GM23338 (cell line): ENCODE results near the gene PDE5A. TPM values are rescaled to one million over a fixed set of nuclear protein-coding genes. Genes with fewer than 3 reads are reported as not detected.

ENCODE experiments used
- ATAC-seq: fragments of 200-7000 bp; cut with Tn5 transposase; 3 replicates; pipeline ENCODE4 v1.9.1; 2020
- DNase-seq: peaks from one replicate; pipeline ENCODE4 v3.0.0-alpha.2; 2015; ENCODE audit warnings: low spot score
- H2AFZ ChIP-seq: fragments of 200-600 bp; sonication (generic); 2 replicates; pipeline ENCODE4 v1.8.0; 2016; ENCODE audit warnings: antibody characterized with exemption, mild to moderate bottlenecking, moderate library complexity
- H3F3A ChIP-seq: fragments of 200-600 bp; sonication (generic); replicated peaks from 2 replicates; pipeline ENCODE4 v1.8.0; 2017; ENCODE audit warnings: antibody characterized with exemption, mixed run types, low read depth
- H3K27ac ChIP-seq: fragments of 200-600 bp; sonication (generic); 2 replicates; pipeline ENCODE4 v1.6.1; 2016; ENCODE audit warnings: low read depth
- H3K27me3 ChIP-seq: fragments of 200-600 bp; sonication (generic); 2 replicates; pipeline ENCODE4 v1.8.0; 2016; ENCODE audit warnings: mild to moderate bottlenecking, mixed run types, moderate library complexity; ENCODE audit not compliant: insufficient read depth
- H3K36me3 ChIP-seq: fragments of 200-600 bp; sonication (generic); 2 replicates; pipeline ENCODE4 v1.8.0; 2016; ENCODE audit warnings: mild to moderate bottlenecking; ENCODE audit not compliant: insufficient read depth
- H3K4me1 ChIP-seq: fragments of 200-600 bp; sonication (generic); 2 replicates; pipeline ENCODE4 v1.8.0; 2016; ENCODE audit warnings: mild to moderate bottlenecking, moderate library complexity; ENCODE audit not compliant: insufficient read depth
- H3K4me2 ChIP-seq: fragments of 200-600 bp; sonication (generic); 2 replicates; pipeline ENCODE4 v1.7.1; 2017; ENCODE audit warnings: mixed run types
- H3K4me3 ChIP-seq: fragments of 200-600 bp; sonication (generic); 2 replicates; pipeline ENCODE4 v1.6.1; 2016; ENCODE audit warnings: mixed run types
- H3K79me2 ChIP-seq: fragments of 200-600 bp; sonication (generic); replicated peaks from 2 replicates; pipeline ENCODE4 v1.8.0; 2017; ENCODE audit warnings: mild to moderate bottlenecking; ENCODE audit not compliant: insufficient read depth
- H3K9me2 ChIP-seq: fragments of 200-600 bp; sonication (generic); 2 replicates; pipeline ENCODE4 v1.8.0; 2017; ENCODE audit not compliant: insufficient read depth
- H4K20me1 ChIP-seq: fragments of 200-600 bp; sonication (generic); replicated peaks from 2 replicates; pipeline ENCODE4 v1.8.0; 2017; ENCODE audit warnings: mild to moderate bottlenecking; ENCODE audit not compliant: insufficient read depth
- H3K27ac Mint-ChIP-seq: 2 replicates; pipeline ENCODE4 v1.8.0; 2020; ENCODE audit warnings: inconsistent platforms, mild to moderate bottlenecking, moderate library complexity, mixed read lengths
- H3K27me3 Mint-ChIP-seq: 3 replicates; pipeline ENCODE4 v1.8.0; 2022; ENCODE audit warnings: low read depth, mild to moderate bottlenecking, moderate library complexity, mixed read lengths, inconsistent platforms; ENCODE audit not compliant: insufficient read depth, poor library complexity
- H3K36me3 Mint-ChIP-seq: 3 replicates; pipeline ENCODE4 v1.8.0; 2021; ENCODE audit warnings: low read depth, mild to moderate bottlenecking, inconsistent platforms, moderate library complexity, mixed read lengths
- H3K4me1 Mint-ChIP-seq: 3 replicates; pipeline ENCODE4 v1.8.0; 2020; ENCODE audit warnings: mild to moderate bottlenecking, inconsistent platforms, mixed read lengths
- H3K4me3 Mint-ChIP-seq: 3 replicates; pipeline ENCODE4 v1.8.0; 2021; ENCODE audit warnings: moderate library complexity, mild to moderate bottlenecking, inconsistent platforms, mixed read lengths
- H3K9me3 Mint-ChIP-seq: 3 replicates; pipeline ENCODE4 v1.8.0; 2020; ENCODE audit warnings: moderate library complexity, mild to moderate bottlenecking, inconsistent platforms, mixed read lengths
- CREB1 ChIP-seq: fragments of 250-450 bp; sonication (Bioruptor Pico); IDR thresholded peaks from 2 replicates; pipeline ENCODE4 v1.5.0; 2020; ENCODE audit warnings: low read depth, mild to moderate bottlenecking, moderate library complexity
- CTCF ChIP-seq, 2 experiments: fragments of 200-600 bp in 1 of 2; sonication (generic) in 1 of 2; conservative IDR thresholded peaks; 2 replicates each; pipeline versions ENCODE4 v1.5.1 to v1.6.1; 2016 to 2017; ENCODE audit warnings: antibody characterized with exemption in 2 of 2, low read depth in 2 of 2, mild to moderate bottlenecking in 2 of 2, moderate library complexity in 1 of 2
- ETS1 ChIP-seq: IDR thresholded peaks from 2 replicates; pipeline ENCODE4 v1.6.1; 2016; ENCODE audit warnings: antibody characterized with exemption
- EZH2 ChIP-seq: fragments of 200-600 bp; sonication (generic); IDR thresholded peaks from one replicate; pipeline ENCODE4 v1.8.0; 2017; ENCODE audit warnings: antibody characterized with exemption, mild to moderate bottlenecking, low read depth; ENCODE audit not compliant: unreplicated experiment
- JUNB ChIP-seq: IDR thresholded peaks from one replicate; pipeline ENCODE4 v1.6.1; 2016; ENCODE audit warnings: antibody characterized with exemption; ENCODE audit not compliant: unreplicated experiment
- NANOG ChIP-seq: IDR thresholded peaks from 2 replicates; pipeline ENCODE4 v1.6.1; 2016; ENCODE audit warnings: antibody characterized with exemption, borderline replicate concordance
- POLR2AphosphoS5 ChIP-seq: IDR thresholded peaks from 2 replicates; pipeline ENCODE4 v1.6.1; 2016; ENCODE audit warnings: antibody characterized with exemption, low read depth
- STAT1 ChIP-seq: IDR thresholded peaks from one replicate; pipeline ENCODE4 v1.6.1; 2016; ENCODE audit warnings: antibody characterized with exemption; ENCODE audit not compliant: unreplicated experiment
- ZNF114 ChIP-seq: fragments of 250-450 bp; sonication (Bioruptor Pico); IDR thresholded peaks from 2 replicates; pipeline ENCODE4 v1.5.0; 2020; ENCODE audit warnings: mild to moderate bottlenecking, moderate library complexity
- ZNF331 ChIP-seq: fragments of 250-450 bp; sonication (Bioruptor Pico); IDR thresholded peaks from 2 replicates; pipeline ENCODE4 v1.5.0; 2020; ENCODE audit warnings: low read depth, mild to moderate bottlenecking, moderate library complexity
- polyA plus RNA-seq: library from polyadenylated mRNA; unstranded; fragments of >200 nt; fragmentation: Nextera tagmentation; extraction: Ambion mirVana; gene quantifications from 2 replicates; pipeline ENCODE4 v1.2.1, GENCODE V29; 2016
- total RNA-seq: library from RNA; depleted of rRNA; stranded (reverse); fragments of >200 nt; shearing (Covaris generic); gene quantifications from 2 replicates; pipeline ENCODE4 v1.2.3, GENCODE V29; 2014

The PDE5A gene
- total and polyA plus RNA-seq, 2 experiments from 2014 or later, result 15.0 to 22.6 TPM

GRCh38 chr4:119518915-119519410 lies 109.6 kb downstream of the PDE5A start:
- Histone ChIP-seq H3K4me1 (peaks cover 21% of the 10 kb centered on the region; the same call in 1 of the 2 replicates), H4K20me1 (no peaks in the 10 kb centered on the region), H3K4me2 (no peak overlapping the region), H3K9me2 (no peaks in the 10 kb centered on the region), H3K27ac (peak overlapping the region; percentile 28; the same call in 1 of the 2 replicates), H3K27me3 (no peaks in the 10 kb centered on the region), H3K4me3 (no peak overlapping the region), H3K36me3 (0 out of 2 replicates have a peak, but pooled peaks cover 2% of the 10 kb centered on the region), H3K79me2 (no peaks in the 10 kb centered on the region), H2AFZ (no peak overlapping the region), H3F3A (no peaks in the 10 kb centered on the region)
- Mint-ChIP-seq H3K4me1 (peaks cover 20% of the 10 kb centered on the region), H3K9me3 (no peaks in the 10 kb centered on the region), H3K36me3 (peaks cover 8% of the 10 kb centered on the region; the same call in 2 of the 3 replicates), H3K27ac (peak overlapping the region; percentile 84), H3K27me3 (no peaks in the 10 kb centered on the region), H3K4me3 (no peak overlapping the region)
- no peak for TF ChIP-seq JUNB
- no peak for TF ChIP-seq CREB1 (CRISPR knock-in tag)
- TF ChIP-seq ETS1, result no peak
- no peak for TF ChIP-seq POLR2AphosphoS5
- TF ChIP-seq STAT1, result no peak
- no peak for TF ChIP-seq NANOG
- TF ChIP-seq CTCF (conservative IDR thresholded peaks at IDR 0.05; ENCODE audit: low read depth in 2 of 2), result no peak
- no peak for TF ChIP-seq ZNF331
- no peak for TF ChIP-seq ZNF114 (CRISPR knock-in tag)
- ATAC-seq (peak; percentile 69), DNase-seq (peak; percentile 16)

- DNase-seq (peak; percentile 15), ATAC-seq (no peak)
- H3K4me2 ChIP-seq, result no peak overlapping the region
- Mint-ChIP-seq H3K4me1 (peaks cover 20% of the 10 kb centered on the region), H3K27ac (peak overlapping the region; percentile 33; the same call in 1 of the 2 replicates), H3K36me3 (peaks cover 11% of the 10 kb centered on the region; the same call in 2 of the 3 replicates), H3K27me3 (no peaks in the 10 kb centered on the region), H3K4me3 (no peak overlapping the region), H3K9me3 (no peaks in the 10 kb centered on the region)
- H2AFZ ChIP-seq, result no peak overlapping the region
- H3K79me2 ChIP-seq, result no peaks in the 10 kb centered on the region
- H3K27me3 ChIP-seq, result no peaks in the 10 kb centered on the region
- H3K9me2 ChIP-seq, result no peaks in the 10 kb centered on the region
- no peaks in the 10 kb centered on the region for H3F3A ChIP-seq
- H3K4me3 ChIP-seq, result no peak overlapping the region
- H3K27ac ChIP-seq, result peak overlapping the region; percentile 28; the same call in 1 of the 2 replicates
- 0 out of 2 replicates have a peak, but pooled peaks cover 2% of the 10 kb centered on the region for H3K36me3 ChIP-seq
- peaks cover 21% of the 10 kb centered on the region; the same call in 1 of the 2 replicates for H3K4me1 ChIP-seq
- no peaks in the 10 kb centered on the region for H4K20me1 ChIP-seq
- no peak for TF ChIP-seq EZH2
- TF ChIP-seq CREB1 (CRISPR knock-in tag), result no peak
- no peak for TF ChIP-seq ZNF114 (CRISPR knock-in tag)
- no peak for TF ChIP-seq ETS1
Observed at GRCh38 chr4:119518230-119518892, 110.2 kb downstream of the PDE5A start.
